Smooth muscle cell of trachea (primary cell): ENCODE data around the gene RRN3. TPM values are rescaled to one million over a fixed set of nuclear protein-coding genes. Genes with fewer than 3 reads are reported as not detected.

ENCODE experiments used
- total RNA-seq: library from RNA; depleted of rRNA; stranded (reverse); fragments of >200 nt; gene quantifications from 2 replicates; pipeline ENCODE4 v1.2.1, GENCODE V29; 2014

The RRN3 gene, protein sequence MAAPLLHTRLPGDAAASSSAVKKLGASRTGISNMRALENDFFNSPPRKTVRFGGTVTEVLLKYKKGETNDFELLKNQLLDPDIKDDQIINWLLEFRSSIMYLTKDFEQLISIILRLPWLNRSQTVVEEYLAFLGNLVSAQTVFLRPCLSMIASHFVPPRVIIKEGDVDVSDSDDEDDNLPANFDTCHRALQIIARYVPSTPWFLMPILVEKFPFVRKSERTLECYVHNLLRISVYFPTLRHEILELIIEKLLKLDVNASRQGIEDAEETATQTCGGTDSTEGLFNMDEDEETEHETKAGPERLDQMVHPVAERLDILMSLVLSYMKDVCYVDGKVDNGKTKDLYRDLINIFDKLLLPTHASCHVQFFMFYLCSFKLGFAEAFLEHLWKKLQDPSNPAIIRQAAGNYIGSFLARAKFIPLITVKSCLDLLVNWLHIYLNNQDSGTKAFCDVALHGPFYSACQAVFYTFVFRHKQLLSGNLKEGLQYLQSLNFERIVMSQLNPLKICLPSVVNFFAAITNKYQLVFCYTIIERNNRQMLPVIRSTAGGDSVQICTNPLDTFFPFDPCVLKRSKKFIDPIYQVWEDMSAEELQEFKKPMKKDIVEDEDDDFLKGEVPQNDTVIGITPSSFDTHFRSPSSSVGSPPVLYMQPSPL
- total RNA-seq, result 30.3 and 37.1 TPM in 2 replicates

DNA sequence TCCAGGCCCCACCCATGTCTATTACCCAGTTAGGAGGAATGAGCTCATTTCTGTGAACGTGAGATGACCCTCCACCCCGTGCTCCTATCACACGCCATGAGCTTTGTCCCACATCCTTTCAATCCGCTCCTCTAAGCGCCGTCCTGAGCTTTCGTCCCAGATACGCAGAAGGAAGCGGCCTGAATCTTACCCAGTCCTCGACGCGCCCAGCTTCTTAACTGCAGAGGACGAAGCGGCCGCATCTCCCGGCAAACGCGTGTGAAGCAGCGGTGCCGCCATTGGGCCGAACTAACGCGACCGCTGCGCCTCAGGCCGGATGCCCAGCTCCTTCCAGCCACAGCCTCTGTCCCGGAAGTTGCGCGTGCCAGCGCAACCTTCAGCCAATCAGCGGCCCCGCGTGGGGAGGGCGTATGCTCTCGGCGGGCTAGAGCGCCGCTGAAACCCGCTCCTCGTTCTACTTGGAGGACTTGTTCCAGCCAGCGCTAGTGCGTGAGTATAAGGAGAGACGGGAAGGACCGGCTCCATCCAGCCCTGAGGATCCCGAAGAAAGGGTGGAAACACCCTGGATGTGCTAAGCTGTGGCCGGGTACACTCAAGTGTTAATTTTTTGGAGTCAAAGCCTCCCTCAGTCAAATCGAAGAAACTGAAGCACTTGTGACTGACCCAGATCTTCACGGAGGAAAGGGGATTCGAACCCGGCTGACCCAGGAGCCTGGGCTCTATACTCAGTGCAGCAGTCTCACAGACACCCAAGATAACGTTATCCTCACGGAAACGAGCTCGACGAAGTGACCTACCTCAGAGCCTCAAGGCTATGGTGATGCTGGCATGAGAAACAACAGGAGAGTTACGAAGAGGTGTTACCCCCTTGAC, at the start of gene RRN3:
Gene RRN3, minus strand, starts transcription at position 318 of the 873 bp plus-strand sequence. Its CDS starts 39 bp downstream, at position 279.

Other genes starting within 250 kb of the RRN3 start
- 79.7 and 90.5 TPM in 2 replicates for gene NPIPA1, start 156.8 kb downstream of the RRN3 start, total RNA-seq
- 78.4 and 79.1 TPM in 2 replicates for gene PDXDC1, start 119.2 kb downstream of the RRN3 start, total RNA-seq
- 102 and 115 TPM in 2 replicates for gene NTAN1, start 38.2 kb downstream of the RRN3 start, total RNA-seq